HG03571 (cell line): ENCODE measurements around the gene GTF3A.
A peak's percentile ranks its signal among the peaks of the same experiment; 100 is the strongest.

Experiments used
- ATAC-seq: cut with Tn5 transposase; IDR thresholded peaks from one replicate; pipeline ENCODE4 v1.9.1; 2021; ENCODE audit not compliant: unreplicated experiment

GTF3A gene

GRCh38 chr13:27404680-27405079 lies 19.7 kb upstream of the GTF3A start:
- ATAC-seq = no peak

GRCh38 chr13:27405546-27406134 lies 18.8 kb upstream of the GTF3A start:
- no peak for ATAC-seq

- ATAC-seq = no peak
Observed at GRCh38 chr13:27406178-27406939, 18.1 kb upstream of the GTF3A start.

GRCh38 chr13:27408074-27408473 lies 16.3 kb upstream of the GTF3A start:
- no peak for ATAC-seq

GRCh38 chr13:27409013-27409412 lies 15.4 kb upstream of the GTF3A start:
- no peak for ATAC-seq

- no peak for ATAC-seq
Observed at GRCh38 chr13:27411341-27411740, 13.1 kb upstream of the GTF3A start.

GRCh38 chr13:27415116-27415515 lies 9.3 kb upstream of the GTF3A start:
- ATAC-seq = no peak

GRCh38 chr13:27419328-27419727 lies 5.1 kb upstream of the GTF3A start:
- ATAC-seq = no peak

GRCh38 chr13:27421101-27421871 lies 3.1 kb upstream of the GTF3A start:
- no peak for ATAC-seq

- ATAC-seq = no peak
Observed at GRCh38 chr13:27423333-27423732, 1.1 kb upstream of the GTF3A start.

- ATAC-seq = peak; percentile 6
Observed at GRCh38 chr13:27425158-27425917, 919 bp downstream of the GTF3A start.

- ATAC-seq = peak; percentile 57
Observed at GRCh38 chr13:27425918-27426630, 1.7 kb downstream of the GTF3A start.

- no peak for ATAC-seq
Observed at GRCh38 chr13:27427641-27428040, 3.2 kb downstream of the GTF3A start.

- no peak for ATAC-seq
Observed at GRCh38 chr13:27428160-27428559, 3.7 kb downstream of the GTF3A start.

- ATAC-seq = no peak
Observed at GRCh38 chr13:27432180-27432579, 7.8 kb downstream of the GTF3A start.

GRCh38 chr13:27432611-27433210 lies 8.3 kb downstream of the GTF3A start:
- no peak for ATAC-seq

- ATAC-seq = no peak
Observed at GRCh38 chr13:27437126-27437525, 12.7 kb downstream of the GTF3A start.

GRCh38 chr13:27440408-27440807 lies 16.0 kb downstream of the GTF3A start:
- no peak for ATAC-seq

- ATAC-seq = no peak
Observed at GRCh38 chr13:27442071-27442647, 17.7 kb downstream of the GTF3A start.

GRCh38 chr13:27442797-27443196 lies 18.4 kb downstream of the GTF3A start:
- ATAC-seq = no peak
